RKO (cell line): ENCODE results near the gene OTP.

Experiments used
- DNase-seq: peaks from one replicate; pipeline ENCODE4 v3.0.0-alpha.2; 2016; ENCODE audit warnings: low spot score

The OTP gene

DNA sequence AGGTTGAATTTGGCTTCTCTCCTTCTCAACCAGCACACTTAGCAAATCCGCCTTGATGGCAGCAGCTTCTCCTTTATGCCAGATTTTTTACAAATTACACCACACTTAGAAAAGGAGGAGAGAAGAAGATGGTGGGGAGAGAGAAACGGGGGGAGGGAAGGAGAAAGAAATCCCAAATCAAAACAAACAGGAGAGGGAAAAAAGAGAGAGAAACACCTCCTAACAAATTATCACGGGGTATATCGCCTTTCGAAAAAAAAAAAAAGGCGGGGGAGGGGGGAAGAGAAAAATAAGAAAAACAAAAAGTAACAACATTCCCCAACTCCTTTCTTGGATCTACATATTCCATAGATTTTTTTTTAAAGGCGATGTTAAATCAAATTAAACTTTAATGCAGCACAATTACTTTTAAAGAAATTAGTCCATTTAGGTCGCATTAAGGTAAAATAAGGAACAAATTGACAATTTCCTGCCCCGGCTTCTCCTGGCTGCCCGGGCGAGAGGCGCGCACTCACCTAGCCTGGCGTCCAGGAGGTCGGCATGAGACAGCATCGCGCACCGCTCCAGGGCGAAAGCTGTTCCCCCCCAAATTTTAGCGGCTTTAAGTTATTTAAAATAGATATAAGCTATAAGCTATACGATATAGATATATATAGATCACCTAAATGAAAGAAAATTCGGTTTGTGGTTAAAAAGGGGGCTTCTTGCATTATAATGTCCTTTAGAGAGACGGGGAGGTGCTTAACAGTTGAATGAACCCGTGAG, at the start of gene OTP:
Gene OTP, minus strand, starts transcription at position 716 of the 765 bp plus-strand sequence. Its CDS starts 164 bp downstream, at position 552.
- no peak for DNase-seq

DNA sequence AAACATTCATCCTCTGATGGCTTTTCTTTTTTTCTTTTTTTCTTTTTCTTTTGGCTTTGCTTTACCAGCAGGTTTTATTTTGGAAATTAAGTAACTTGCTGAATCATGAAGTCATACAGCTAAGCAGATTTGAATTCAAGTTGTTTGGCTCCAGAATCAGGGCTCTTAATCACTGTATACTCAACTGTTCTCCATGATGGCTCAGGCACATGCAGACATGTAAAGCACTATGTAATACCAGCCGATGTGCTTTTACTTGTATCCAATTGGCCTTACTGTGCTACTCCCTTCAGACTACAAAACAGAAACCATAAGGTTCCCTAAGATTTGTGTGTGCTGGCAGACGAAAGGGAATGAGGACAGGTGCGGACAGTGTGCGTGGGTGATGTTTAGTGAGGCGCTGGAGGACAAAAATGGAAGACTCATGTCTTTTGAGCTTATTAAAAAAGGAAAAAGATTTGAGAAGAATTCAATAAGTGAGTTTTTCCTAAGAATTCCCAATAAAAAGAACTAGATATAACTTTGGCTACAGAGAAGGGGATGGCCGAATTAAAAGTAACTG, 44.7 kb upstream of the OTP start:
- DNase-seq = no peak

DNA sequence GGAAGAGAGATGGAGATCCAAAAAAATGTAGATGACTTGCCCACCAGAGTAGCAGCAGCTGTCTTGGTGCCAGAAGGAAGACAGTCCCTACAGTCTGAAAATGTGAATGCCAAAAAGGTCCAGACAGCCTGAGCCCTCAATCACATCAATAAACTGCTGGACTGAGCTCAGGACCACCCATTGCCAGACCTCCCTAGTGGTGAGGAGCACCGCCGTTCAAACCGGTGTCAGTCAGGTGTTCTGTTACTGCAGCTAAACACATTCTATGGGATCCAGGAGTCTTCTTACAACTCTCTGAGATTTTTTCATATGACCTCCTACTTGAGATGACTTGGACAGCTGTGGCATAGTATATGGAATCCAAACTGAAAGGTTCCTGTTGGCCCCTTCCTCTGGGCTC, 32.0 kb upstream of the OTP start:
- DNase-seq = no peak

DNA sequence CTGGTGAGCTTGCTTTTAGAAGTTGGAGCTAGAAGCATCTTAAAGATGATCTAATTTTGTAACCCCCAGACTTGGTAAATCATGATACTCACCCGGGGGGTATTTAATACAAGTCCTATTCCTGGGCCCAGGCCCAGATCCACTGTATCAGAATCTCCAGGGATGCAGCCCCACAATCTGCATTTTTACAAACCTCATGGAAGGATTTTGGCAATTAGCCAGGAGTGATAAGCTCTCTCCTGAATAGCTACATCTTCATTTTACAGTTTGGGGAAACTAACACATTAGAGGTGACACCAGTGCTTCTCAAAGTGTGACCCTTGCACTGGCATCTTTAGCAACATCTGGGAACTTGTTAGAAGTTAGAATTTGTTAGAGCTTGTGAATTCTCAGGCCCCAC, 31.2 kb upstream of the OTP start:
- no peak for DNase-seq

DNA sequence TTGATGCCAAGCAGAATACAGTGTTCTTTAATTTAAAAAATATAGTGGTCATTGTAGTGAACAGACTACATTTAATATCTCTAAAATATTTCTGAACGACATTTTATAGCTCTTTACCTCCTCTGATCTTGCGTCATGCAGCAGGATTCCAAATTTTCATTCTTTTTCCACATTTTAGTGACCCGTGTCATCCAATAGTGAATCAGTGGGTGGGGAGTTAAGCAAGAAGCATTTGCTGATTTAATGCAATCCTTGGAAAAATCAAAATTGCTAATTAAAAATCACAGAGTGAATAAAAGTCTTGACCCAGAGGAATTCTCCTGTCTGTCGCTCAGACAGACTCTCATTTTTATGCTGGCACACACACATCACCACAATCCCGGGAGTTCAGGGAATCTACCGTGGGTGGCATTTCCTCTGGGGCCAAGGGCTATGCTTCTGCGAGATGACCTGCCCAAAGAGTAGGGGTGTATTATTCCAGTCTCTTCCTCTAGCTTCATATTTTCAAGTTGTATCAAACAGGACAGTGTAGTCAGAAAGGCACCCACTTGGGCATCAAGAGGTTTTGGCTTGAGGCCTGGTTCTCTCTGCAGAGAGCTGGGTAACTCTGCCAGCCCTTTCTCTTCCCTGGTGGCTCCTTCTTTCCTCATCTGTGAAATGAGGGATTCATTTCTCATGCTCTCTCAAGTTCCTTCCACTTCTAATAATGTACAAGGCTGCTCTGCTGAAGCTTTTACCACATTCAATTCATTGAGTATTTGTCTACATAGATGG, 24.8 kb upstream of the OTP start:
- no peak for DNase-seq

DNA sequence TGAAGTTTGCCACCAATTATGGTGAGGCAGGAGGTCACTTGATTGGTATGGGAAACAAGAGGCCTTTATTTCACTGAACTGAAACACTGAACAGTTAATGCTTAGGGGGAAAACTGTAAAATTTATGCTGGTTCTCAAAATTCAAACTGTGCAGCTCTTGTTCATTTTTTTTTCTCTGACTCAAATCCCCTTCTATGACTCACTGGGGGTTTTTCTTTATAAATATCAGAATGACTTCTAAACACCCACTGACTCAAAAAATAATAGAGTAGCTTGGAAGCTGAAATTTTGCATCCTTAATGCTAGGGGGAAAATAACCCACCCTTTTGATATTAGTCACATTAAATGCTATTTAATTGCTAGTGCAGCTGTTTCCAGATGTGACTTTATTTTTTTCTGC, 24.1 kb upstream of the OTP start:
- DNase-seq = no peak

DNA sequence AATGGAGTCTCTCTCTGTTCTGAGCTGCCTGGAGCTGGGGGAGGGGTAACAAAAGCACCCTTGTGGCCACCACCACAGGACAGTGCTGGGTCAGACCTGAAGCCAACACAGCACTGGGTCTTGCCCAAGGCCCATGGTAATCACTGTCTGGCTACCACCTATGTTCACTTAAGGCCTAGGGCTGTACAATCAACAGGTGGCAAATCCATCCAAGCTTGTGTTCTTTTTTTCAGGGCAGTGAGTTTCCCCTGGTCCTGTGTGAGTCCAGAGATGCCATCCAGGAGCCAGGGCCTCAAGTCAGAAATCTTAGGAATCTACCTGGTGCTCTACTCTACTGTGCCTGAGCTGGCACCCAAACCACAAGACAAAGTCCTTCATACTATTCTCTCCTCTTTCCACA, 20.1 kb upstream of the OTP start:
- DNase-seq = no peak

DNA sequence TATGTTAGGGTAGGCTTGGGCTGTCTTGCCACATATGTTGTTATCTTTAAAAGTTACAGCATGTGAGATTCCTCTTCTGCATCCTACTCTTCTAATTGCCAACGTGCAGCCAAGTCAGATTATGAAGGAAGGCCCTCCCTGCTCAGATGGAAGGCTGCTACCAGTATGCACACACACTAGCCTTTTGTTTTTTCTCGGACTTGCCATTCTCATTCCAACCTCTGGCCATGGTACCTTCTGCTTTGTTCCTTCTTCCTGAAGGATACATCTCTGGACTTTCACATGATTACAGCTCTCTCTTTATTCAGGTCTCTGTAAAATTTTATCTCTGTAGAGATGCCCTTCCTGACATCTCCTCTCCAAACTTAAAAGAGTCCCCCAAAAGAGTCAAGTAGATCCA, 12.8 kb upstream of the OTP start:
- DNase-seq = no peak

DNA sequence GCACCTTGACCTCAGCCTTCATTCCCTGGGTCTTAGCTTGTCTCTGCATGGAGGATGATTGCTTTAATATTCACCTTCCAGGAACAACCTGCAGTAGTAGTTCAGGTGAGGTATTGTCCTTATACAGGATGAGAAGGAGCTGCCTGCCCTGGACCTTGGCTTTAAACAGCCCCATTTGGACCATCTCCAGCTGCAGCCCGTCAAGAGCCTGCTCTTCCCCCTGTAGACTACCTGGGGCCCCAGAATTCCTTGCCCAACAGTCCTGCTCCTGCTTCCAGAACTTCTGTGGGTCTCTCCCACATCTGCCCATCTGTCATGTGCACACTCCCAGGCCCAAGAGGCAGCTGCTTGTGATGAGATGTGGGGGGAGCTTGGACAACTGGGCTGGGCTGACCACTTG, 12.2 kb upstream of the OTP start:
- no peak for DNase-seq

DNA sequence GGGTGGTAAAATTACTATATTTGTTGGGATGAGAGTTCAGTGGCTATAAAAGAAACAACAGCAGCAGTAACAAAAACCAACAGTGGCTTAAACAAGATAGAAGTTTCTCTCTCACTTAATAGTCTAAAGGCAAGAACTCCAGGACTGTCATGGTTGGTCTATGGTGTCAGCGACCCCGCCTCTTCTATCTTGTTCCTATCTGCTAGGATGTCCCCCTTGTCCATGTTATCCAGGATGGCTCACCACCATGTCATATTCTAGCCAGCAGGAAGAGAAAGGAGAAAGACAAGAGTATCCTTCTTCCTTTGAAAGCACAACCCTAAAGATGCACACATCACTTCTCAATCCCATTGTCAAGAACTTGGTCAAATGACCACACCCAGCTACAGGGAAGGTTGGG, 11.3 kb upstream of the OTP start:
- no peak for DNase-seq

DNA sequence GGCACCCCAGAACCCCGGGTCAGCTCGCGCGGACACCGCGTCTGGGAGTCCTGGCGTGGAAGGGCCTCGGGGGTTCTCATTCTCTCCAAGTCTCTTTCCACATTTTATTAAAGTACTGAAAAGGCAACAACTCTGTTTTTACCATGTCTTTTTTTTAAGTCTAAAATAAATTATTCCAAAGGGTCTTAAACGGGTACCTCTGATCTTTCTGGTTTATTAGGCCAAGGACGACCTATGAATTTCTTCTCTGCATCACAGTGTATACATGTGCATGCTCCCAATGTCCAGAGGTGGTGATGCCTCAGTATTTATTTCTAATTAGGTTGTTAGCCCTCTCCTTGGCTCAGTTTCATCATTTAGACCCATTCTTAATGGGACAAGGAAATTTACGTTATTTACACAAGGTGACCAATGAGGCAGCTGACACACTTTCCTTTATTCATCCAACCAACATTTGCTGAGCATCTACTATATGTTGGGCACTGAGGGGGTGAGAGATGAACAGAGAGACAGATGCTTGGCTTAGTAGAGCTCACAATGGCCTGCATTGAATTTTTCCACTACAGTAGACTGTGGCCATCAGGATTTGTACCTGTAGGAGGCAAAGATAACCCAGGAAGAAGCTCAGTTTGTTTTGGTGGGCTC, 7.6 kb upstream of the OTP start:
- no peak for DNase-seq

DNA sequence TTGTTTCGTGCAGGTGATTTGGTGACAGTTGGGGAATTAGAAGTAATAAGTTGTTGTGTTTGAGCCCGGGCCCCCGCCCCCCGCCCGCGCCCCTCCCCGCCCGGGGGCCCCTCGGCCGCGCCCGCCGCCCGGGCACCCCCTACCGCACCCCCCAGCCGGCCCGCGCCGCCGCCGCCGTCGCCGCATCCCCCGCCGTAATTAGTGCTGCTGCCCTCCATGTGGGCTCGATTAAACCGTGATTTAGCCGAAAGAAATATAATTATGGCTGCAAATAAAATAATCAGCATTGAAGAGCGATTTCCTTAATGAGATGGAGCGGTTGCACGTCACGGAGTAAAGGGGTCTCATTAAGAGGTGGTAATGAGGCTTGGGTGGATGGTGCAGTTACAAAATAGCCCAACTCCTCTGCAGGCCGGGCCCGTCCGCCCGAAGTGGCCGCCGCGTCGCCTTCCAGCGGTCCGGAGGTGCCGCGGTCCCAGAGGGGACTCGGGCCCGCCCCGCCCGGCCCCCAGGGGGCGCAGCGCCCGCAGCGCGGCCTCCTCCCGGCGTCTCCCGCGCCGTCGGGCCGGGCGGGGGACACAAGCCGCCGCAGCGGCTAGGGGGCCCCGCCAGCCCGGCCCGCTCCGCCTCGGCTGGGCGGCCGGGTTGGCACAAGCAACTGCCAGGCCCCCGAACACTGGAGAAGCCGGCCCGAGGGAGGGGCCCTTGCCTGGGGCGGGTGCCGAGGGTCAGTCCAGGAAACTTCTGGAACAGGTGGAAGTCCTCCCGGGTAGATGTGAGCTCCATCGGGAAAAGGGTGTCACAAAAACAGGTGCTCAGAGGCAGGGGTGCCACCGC, 6.9 kb upstream of the OTP start:
- no peak for DNase-seq

DNA sequence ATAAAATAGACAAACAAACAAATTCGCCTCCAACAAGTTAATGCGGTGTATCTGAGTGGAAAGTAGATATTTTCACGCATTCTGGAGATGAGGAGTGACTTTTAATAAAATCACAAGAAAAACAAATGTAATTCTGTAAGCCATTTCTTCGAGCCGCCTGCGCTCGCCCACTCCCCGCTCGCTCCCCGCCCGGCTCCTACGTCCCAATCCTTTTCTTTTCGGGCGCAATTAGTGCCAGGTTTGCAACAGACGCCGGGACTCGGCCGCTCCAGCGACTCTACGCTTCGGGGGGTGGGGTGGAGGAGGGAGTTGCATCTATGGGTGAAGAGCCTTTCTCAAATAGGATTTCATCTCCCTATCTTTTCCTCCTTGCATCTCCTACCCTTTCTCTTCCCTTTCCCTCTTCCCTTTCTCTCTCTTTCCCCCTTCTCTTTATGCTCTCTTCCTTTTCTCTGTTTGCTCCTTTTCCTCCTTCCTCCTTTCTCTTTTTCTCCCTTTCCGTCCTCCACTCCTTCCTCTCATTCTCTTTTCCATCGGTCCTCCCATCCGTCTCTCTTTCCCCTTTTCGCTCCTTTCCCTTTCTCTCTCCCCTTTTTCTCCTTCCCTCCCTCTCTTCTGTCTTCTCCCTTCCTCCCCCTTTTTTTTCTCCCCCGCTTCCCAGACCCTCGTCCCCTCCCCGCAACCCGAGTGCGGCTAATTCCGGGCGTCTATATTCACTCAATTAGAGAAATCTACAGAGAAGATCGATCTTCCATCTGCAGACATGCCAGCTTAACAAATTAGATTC, 6.1 kb upstream of the OTP start:
- DNase-seq = no peak

DNA sequence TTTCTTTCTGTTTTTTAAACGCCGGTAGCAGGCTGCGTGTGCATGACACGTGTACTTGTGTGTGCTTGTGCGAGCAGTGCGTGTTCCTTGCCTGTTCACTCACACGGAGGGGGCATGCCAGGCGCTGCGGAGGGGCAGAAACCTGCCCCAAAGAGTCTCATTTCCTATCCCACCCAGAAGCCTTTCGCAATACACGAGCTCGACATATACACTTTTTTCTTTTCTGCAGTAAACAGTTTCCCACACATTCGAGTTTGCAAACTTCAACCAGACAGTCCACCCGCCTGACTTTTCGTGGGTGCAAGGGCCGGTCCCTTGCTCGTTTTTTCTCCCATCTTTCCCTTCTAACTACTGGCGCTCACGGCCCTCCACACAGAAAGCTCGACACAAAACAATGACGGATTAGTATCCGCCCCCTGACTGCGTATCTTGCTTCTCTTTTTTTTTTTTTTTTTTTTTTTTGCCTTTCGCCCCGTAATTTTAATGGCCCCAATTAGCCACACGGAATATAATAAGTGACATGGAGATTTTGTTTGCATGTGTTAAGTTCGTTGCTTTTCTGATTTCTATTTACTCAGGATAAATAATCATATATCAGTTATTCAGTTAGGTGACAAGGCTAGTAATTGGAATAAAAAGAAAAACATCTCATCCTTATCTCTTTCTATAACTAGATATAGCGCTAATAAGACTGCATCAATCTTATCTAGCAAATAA, 5.3 kb upstream of the OTP start:
- no peak for DNase-seq

DNA sequence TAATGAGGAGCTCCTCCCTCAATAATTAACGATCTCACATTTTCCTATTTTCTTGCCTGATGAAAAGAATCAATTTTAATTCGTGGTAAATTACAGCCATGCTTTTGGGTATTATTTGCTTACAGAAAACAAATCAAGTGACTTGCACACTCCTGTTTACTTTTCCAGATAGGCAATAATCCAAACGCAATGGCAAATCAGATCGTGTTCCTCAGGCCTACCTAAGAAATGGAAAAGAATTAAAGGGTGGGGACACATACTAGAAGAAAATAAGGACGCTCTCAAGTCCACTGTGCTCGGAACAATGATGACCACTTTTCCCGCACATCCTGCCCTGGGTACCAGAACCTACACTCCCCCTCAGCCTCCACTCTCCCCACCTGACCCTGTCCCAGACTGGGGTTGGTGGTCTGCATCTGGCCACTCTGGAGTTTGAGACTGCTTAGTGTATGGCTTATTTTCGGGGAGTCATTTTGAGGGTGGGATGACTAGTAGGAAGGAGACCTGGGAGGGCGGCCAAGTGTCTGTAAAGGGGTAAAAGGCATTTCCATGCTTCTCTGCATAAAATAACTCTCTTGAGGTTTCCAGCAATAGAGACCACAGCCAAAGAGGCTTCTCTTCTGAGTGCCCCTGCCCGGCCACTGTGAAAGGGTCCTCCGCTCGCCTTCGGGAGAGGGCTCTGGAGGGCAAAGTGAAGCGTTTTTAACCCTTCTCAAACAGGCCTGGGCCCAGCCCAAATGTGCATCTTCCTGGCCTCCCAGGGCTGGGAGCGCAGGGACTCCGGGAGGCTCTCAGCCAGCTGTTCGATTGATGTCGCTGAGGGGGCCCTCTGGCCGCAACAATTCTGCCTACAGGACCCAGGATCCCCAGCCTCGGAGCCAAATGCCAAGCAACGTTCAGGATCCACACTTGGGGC, 4.5 kb upstream of the OTP start:
- DNase-seq = no peak

DNA sequence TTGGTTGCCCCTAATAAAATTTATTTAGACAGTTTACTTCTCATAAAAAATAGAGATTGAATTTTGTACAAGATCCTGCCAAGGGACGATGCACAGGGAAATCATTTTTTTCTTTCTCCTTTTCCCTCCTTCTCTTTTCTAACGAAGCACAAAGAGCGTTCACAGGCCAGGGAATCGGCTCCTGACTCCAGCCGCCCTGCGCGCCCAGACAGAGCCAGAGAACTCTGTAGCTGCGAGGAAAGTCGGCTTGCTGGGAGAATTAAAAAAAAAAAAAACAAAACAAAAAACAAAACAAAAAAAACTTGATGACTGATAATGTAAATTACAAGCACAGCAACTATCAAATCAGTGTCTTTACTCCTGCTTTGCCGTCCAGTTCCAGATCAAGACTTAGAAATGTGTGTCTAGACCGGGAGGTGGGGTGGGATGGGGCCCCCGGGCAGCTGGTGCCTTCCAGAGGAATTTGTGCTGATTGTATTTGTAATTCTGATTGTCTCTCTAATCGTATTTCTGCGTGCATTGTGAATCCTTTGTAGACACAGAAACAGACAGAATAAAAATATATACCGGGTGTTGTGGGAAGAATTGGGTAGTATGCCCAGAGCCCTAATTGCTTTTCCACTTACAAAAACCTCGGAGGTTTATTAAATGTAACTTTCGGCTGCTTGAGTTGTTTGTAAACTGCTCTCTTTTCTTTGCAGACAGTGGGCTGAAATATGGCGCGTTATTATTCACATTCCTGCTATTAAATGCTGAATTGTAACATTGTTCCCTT, 3.6 kb upstream of the OTP start:
- DNase-seq = no peak

DNA sequence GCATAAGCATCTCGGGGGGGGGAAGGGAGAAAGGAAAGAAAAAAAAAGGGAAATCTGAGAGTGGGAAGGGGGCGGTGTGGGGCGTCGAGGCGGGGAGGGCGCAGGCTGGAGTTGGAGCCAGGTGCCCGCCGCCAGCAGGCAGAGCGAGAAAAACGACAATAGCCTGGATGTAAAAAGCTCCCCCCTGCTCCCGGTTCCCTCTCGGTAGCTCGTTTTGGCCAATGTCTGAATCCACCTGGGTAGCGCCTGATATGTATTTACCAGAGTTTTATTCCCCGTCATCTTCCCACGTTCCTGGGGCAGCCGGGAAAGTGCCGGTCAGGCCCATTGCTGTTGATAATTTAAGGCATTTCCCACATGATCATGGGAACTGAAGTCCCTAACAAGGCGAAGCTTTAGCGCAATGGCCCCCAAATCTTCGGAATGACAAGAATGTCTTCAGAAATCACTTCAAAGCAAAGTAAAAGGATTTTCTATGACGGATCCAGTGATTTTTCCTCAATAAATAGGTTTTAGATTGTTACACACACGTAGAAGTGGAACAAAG, 3.0 kb upstream of the OTP start:
- no peak for DNase-seq
